ENCODE results near the gene YOD1. TPM values are rescaled to one million over a fixed set of nuclear protein-coding genes. Genes with fewer than 3 reads are reported as not detected.

The YOD1 gene
- 2.6 and 5.0 TPM in 2 replicates for total RNA-seq

GRCh38 chr1:207051191-207051943 is at the start of gene YOD1:
Gene YOD1 (minus strand): TSS chr1:207051208. CDS start chr1:207051030, 178 bp downstream.

GRCh38 chr1:207088701-207089626 is 38.0 kb upstream of the YOD1 start, which contains the start of gene C4BPB:
Gene C4BPB (plus strand): TSS chr1:207088860. CDS start chr1:207089532, 672 bp downstream.

GRCh38 chr1:207052911-207053769 is 2.1 kb upstream of the YOD1 start, which contains the start of gene PFKFB2:
Gene PFKFB2 (plus strand): TSS chr1:207053275. CDS start chr1:207054718, 1,443 bp downstream.

GRCh38 chr1:207032528-207033017 is 18.4 kb downstream of the YOD1 start, which contains the start of gene C1orf116:
Gene C1orf116 (minus strand): TSS chr1:207032756. CDS start chr1:207027598, 5,158 bp downstream.

Other genes starting within 250 kb of the YOD1 start
- not detected in 2 replicates for gene IL20, start 185.6 kb downstream of the YOD1 start, total RNA-seq
- gene IL24, start 153.8 kb downstream of the YOD1 start, total RNA-seq, result 1.6 TPM in 1 of 2 replicates, not detected in the other
- gene FCMR, start 129.3 kb downstream of the YOD1 start, total RNA-seq, result 1.2 TPM in 1 of 2 replicates, not detected in the other
- under 0.01 TPM in 1 of 2 replicates, not detected in the other for gene PIGR, start 104.7 kb downstream of the YOD1 start, total RNA-seq
- not detected in 2 replicates for gene FCAMR, start 80.7 kb downstream of the YOD1 start, total RNA-seq
- gene C1orf116, start 18.5 kb downstream of the YOD1 start, total RNA-seq, result not detected in 2 replicates
- gene PFKFB2, start 2.1 kb upstream of the YOD1 start, total RNA-seq, result 1.2 TPM in 2 replicates
- gene C4BPB, start 37.7 kb upstream of the YOD1 start, total RNA-seq, result not detected in 2 replicates
- gene C4BPA, start 53.0 kb upstream of the YOD1 start, total RNA-seq, result not detected in 2 replicates

All from myometrial cell (primary cell).